WTC11 (cell line): ENCODE data around the gene AP4S1.

Experiments
- FOXJ3 ChIP-seq: sonication (generic); formaldehyde crosslinking; IDR thresholded peaks from 2 replicates; pipeline ENCODE4 v1.9.0; 2021; ENCODE audit warnings: missing genetic modification reagents, mild to moderate bottlenecking, borderline replicate concordance
- IRF2 ChIP-seq: sonication (generic); formaldehyde crosslinking; IDR thresholded peaks from 2 replicates; pipeline ENCODE4 v1.8.0; 2022; ENCODE audit warnings: low read depth, missing genetic modification reagents, borderline replicate concordance
- NFYB ChIP-seq: sonication (generic); formaldehyde crosslinking; conservative IDR thresholded peaks from 2 replicates; pipeline ENCODE4 v1.8.0; 2022; ENCODE audit warnings: low read depth, missing genetic modification reagents
- ZBTB21 ChIP-seq: sonication (generic); formaldehyde crosslinking; IDR thresholded peaks from 2 replicates; pipeline ENCODE4 v1.8.1; 2023; ENCODE audit warnings: mild to moderate bottlenecking, missing genetic modification reagents, borderline replicate concordance
- TF ChIP-seq, protein P1 (sequence below): sonication (generic); formaldehyde crosslinking; IDR thresholded peaks from 2 replicates; pipeline ENCODE4 v1.8.1; 2023; ENCODE audit warnings: mild to moderate bottlenecking, missing genetic modification reagents, borderline replicate concordance
- TF ChIP-seq, protein P2 (sequence below): fragments of 200-600 bp; IDR thresholded peaks from 2 replicates; pipeline ENCODE4 v1.8.0; 2022; ENCODE audit warnings: antibody characterized with exemption
- TF ChIP-seq, protein P3 (sequence below): sonication (generic); formaldehyde crosslinking; IDR thresholded peaks from 2 replicates; pipeline ENCODE4 v1.8.1; 2022; ENCODE audit warnings: low read depth, mild to moderate bottlenecking, moderate library complexity, missing genetic modification reagents, borderline replicate concordance

DNA sequence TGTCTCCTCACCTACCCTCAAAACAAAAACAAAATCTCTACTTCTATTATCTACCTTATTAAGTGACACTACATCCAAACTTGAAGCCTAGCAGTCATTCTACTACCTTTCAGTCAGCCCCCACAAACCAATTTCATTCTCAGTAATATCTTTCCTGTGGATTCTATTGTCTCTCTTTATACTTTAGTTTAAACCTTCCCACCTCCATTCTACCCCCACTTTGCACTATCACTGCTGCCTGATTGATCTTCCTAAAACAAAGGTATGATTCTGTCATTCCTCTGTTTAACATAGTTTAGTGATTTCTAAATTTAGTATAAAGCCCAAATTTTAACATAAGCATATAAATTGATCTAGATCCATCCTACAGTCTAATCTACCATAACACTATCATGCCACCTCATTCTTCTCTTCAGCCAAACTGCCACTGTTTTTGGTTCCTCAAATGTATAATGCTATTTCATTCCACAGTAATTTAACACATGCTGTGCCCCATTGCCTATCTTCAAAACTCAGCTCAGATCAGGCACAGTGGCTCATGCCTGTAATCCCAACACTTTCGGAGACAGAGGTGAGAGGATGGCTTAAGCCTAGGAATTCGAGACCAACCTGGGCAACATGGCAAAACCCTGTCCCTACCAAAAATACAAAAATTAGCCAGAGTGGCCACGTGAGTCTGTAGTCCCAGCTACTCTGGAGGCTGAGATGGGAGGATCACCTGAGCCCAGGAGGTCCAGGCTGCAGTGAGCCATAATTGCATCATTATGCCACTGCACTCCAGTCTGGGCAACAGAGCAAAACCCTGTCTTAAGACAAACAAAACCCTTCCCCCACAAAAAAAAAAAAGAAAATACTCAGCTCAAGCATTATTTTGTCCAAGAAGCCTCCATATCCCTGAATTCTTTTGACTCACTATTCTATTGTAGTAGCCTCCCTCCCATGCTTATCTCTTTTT, 3.8 kb downstream of the AP4S1 start:
- TF ChIP-seq IRF2 (no peak), FOXJ3 (no peak), NFYB (CRISPR knock-in tag) (no peak), ZBTB21 (CRISPR knock-in tag) (no peak)
- TF ChIP-seq, protein P1, sequence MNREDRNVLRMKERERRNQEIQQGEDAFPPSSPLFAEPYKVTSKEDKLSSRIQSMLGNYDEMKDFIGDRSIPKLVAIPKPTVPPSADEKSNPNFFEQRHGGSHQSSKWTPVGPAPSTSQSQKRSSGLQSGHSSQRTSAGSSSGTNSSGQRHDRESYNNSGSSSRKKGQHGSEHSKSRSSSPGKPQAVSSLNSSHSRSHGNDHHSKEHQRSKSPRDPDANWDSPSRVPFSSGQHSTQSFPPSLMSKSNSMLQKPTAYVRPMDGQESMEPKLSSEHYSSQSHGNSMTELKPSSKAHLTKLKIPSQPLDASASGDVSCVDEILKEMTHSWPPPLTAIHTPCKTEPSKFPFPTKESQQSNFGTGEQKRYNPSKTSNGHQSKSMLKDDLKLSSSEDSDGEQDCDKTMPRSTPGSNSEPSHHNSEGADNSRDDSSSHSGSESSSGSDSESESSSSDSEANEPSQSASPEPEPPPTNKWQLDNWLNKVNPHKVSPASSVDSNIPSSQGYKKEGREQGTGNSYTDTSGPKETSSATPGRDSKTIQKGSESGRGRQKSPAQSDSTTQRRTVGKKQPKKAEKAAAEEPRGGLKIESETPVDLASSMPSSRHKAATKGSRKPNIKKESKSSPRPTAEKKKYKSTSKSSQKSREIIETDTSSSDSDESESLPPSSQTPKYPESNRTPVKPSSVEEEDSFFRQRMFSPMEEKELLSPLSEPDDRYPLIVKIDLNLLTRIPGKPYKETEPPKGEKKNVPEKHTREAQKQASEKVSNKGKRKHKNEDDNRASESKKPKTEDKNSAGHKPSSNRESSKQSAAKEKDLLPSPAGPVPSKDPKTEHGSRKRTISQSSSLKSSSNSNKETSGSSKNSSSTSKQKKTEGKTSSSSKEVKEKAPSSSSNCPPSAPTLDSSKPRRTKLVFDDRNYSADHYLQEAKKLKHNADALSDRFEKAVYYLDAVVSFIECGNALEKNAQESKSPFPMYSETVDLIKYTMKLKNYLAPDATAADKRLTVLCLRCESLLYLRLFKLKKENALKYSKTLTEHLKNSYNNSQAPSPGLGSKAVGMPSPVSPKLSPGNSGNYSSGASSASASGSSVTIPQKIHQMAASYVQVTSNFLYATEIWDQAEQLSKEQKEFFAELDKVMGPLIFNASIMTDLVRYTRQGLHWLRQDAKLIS (CRISPR knock-in tag): no peak
- TF ChIP-seq, protein P2, sequence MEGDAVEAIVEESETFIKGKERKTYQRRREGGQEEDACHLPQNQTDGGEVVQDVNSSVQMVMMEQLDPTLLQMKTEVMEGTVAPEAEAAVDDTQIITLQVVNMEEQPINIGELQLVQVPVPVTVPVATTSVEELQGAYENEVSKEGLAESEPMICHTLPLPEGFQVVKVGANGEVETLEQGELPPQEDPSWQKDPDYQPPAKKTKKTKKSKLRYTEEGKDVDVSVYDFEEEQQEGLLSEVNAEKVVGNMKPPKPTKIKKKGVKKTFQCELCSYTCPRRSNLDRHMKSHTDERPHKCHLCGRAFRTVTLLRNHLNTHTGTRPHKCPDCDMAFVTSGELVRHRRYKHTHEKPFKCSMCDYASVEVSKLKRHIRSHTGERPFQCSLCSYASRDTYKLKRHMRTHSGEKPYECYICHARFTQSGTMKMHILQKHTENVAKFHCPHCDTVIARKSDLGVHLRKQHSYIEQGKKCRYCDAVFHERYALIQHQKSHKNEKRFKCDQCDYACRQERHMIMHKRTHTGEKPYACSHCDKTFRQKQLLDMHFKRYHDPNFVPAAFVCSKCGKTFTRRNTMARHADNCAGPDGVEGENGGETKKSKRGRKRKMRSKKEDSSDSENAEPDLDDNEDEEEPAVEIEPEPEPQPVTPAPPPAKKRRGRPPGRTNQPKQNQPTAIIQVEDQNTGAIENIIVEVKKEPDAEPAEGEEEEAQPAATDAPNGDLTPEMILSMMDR: no peak
- TF ChIP-seq, protein P3, sequence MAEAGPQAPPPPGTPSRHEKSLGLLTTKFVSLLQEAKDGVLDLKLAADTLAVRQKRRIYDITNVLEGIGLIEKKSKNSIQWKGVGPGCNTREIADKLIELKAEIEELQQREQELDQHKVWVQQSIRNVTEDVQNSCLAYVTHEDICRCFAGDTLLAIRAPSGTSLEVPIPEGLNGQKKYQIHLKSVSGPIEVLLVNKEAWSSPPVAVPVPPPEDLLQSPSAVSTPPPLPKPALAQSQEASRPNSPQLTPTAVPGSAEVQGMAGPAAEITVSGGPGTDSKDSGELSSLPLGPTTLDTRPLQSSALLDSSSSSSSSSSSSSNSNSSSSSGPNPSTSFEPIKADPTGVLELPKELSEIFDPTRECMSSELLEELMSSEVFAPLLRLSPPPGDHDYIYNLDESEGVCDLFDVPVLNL: no peak
